GM18517 (cell line): ENCODE data around the gene RELA.
"Not testable (repeated sequence)": the region's sequence is repeated elsewhere in the genome, so short reads cannot be mapped to it uniquely, and the experiment has no call there.

ENCODE experiments used
- ATAC-seq: cut with Tn5 transposase; IDR thresholded peaks from one replicate; pipeline ENCODE4 v1.9.1; 2021; ENCODE audit warnings: mild to moderate bottlenecking, moderate library complexity; ENCODE audit not compliant: unreplicated experiment

The RELA gene

DNA sequence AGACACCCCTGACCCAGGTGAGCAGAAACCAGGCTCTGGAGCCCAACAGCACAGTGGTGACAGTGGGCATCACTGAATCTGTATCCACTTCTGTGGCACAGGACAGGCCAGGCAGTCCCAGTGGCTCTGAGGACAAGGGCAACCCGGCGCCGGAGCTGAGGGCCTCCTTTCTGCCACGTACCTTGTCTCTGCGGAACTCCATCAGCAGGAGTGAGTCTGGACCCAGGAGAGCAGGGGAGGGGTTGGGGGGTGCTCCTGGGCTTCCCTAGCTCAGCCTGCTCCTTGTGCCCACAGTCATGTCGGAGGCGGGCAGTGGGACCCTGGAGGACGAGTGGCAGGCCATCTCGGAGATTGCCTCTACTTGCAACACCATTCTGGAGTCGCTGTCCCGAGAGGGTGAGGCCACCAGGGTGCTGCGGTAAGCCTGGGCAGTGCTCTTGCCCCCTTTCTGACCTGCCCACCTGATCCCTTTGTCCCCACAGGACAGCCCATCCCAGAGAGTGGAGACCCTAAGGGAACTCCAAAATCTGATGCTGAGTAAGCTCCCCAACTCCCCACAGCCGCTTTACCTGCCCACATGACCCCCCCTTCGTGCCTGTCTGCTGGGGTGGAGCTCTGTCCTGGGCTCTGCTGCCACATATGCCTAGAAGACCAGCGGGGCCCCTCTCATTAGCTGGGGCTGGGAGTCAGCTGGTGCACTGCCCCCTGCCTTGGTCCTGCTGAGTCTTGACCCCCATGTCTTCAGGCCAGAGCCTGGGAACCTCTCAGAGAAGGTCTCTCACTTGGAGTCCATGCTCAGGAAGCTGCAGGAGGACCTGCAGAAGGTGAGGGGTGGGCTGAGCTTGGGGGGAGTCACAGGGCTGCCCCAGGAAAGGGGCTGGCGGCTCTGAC is 12.8 kb downstream of the RELA start:
- ATAC-seq, result no peak

GRCh38 chr11:65648997-65649493 is 13.7 kb downstream of the RELA start:
- no peak for ATAC-seq

GRCh38 chr11:65646958-65647701 is 15.6 kb downstream of the RELA start:
- no peak for ATAC-seq

DNA sequence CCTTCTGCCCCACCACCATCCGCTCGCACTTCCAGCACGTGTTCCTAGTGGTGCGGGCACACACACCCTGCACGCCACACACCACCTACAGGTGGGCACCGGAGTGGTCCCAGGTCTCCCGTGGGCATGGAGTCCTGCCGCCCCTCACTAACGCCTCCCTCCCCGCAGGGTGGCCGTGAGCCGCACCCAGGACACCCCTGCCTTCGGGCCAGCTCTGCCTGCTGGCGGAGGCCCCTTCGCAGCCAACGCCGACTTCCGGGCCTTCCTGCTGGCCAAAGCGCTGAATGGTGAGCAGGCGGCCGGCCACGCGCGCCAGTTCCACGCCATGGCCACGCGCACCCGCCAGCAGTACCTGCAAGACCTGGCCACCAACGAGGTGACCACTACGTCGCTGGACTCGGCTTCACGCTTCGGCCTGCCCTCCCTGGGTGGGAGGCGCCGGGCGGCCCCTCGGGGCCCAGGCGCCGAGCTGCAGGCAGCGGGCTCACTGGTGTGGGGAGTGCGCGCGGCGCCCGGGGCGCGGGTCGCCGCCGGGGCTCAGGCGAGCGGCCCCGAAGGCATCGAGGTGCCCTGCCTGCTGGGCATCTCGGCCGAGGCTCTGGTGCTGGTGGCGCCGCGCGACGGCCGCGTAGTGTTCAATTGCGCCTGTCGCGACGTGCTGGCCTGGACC is 16.3 kb downstream of the RELA start:
- ATAC-seq, result no peak

DNA sequence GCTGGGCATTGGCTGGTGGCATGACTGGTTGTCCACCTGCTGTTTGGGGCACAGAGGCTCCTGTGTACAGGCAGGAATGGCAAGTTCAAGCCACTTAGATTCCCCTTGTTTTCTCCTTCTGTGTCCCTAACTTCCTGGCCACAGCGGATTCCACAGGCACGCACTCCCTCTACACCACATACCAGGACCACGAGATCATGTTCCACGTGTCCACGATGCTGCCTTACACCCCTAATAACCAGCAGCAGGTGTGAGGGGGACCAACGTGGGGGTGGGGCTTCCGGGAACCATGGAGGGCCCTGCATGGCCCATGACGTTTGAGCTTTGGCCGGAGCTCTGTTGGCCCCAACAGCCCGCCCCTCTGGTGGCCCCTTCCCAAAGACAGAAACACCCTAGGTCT is 17.0 kb downstream of the RELA start:
- ATAC-seq, result no peak

GRCh38 chr11:65644837-65645236 is 17.9 kb downstream of the RELA start:
- no peak for ATAC-seq

DNA sequence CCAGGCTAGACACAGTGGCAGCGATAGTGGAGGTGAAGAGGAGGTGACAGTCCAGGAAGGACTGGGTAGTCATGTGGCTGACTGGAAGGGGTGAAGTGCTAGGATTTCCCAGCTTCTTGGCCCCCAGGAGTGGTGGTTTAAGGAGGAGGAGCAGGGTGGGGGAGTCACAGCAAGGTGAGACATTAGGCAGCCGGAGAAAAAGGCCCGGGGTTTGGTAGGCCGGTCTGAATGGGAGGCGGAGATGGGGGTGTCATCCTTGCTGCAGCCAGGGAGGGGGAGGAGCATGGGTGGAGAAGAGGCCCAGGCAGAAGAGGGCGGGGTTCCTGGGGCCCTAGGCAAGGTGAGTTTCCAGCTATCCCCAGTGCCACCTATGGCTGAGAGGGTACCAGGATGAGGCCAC is 18.7 kb downstream of the RELA start:
- ATAC-seq, result no peak

- no peak for ATAC-seq
Observed at GRCh38 chr11:65642014-65642671, 20.6 kb downstream of the RELA start.

DNA sequence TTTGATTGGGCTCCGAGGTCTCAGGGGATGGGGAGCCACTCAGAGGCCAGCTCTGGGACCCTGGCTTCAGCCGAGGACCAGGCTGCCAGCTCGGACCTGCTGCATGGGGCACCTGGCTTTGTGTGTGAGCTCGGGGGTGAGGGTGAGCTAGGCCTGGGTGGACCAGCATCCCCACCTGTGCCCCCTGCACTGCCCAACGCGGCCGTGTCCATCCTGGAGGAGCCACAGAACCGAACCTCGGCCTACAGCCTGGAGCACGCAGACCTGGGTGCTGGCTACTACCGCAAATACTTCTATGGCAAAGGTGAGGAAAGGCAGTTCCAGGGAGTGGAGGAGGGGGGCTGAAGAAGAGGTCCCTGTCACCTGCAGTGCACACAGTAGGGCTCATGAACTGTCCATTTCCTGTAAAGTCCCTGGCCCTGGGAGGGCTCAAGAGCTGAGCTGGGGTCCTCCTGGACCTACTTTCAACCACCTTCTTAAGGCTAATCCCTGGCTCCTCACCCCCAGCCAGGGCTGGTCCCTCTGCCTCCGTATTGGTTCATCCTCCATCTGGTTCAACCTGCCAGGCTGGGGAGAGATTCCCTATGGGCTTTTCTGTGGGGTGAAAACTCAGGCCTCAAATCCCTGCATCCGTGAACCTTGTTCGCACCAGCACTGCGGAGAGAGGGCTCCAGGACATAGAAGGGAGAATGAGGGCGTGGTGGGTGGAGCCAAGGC is 21.3 kb downstream of the RELA start:
- no peak for ATAC-seq

DNA sequence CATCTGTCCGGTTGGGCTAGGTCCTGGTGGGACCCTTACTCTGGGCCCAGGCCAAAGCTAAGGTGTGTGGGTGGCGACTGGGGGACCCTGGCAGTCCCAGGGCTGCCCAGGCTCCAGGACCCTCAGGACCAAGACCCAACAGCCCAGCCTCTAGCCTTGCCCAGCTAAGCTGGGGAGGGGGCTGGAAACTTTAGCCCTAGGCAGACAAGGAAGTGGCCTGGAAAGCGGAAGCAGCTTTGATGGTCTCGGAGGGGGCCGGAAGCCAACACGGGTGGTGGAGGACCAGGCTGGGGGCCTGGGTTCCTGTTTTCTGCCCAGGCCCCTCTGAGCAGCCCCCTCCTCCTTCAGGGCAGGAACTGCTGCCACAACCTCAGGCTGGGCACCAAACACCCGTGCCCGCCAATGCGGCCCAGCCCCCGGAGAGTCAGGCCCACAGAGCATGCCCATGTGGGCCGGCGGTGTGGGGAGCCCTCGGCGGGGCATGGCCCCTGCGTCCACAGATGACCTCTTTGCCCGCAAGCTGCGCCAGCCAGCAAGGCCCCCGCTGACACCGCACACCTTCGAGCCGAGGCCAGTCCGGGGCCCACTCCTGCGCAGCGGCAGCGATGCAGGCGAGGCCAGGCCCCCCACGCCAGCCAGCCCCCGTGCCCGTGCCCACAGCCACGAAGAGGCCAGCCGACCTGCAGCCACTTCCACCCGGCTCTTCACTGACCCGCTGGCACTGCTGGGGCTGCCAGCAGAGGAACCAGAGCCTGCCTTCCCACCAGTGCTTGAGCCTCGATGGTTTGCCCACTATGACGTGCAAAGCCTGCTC is 22.0 kb downstream of the RELA start:
- ATAC-seq, result peak; percentile 4

DNA sequence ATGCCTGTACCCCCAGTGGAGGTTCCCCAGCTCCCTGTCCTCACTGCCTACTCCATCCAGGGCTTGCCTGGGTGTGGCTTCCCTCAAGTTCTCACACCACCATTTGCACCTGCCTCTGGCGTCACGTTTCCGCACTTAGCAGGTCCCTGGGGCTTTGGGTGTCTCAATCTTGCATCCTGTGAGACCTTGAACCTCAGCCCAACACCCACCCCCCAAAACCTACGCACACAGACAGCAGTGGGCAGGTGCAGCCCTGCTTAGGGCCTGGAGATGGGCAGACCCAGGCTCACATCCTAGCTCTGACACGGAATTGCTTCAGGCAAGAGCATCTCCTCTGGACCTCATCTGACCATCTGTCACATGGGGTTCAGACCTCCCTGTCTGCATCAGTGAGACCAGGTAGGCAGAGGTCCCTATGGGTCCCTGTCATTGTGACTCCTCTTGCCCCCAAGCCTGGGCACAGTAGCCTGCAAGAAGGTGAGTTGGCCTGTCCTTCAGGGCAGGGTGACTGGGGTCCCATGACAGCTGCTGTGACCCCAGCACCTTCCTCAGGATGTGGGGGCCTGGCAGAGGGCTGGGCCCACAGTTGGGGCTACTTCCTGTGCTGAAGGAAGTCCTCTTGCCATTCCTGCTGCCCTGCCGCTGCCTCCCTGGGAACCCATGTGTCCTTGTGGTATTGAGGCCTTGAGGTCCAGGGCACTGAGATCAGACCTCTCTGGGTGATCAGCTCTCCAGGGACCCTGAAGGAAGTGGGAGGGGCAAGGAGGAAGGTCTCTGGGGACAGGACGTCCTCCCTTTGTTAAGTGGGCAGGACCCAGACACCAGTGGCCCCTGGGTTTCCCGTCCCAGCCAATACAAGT is 22.9 kb downstream of the RELA start:
- peak; percentile 33 for ATAC-seq

DNA sequence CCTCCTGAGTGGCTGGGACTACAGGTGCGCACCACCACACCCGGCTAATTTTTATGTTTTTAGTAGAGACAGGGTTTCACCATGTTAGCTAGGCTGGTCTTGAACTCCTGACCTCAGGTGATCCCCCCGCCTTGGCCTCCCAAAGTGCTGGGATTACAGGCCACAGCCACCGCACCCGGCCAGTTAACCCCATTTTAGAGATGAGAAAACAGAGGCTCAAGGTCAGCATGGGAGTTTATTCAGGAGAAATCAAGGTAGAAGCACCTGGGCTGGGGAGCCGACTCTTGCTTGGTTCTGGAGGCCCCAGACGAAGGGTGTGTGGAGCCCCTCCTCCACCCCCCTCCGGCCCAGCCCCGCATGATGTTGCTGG is 23.5 kb downstream of the RELA start:
- ATAC-seq, result not testable (repeated sequence)

DNA sequence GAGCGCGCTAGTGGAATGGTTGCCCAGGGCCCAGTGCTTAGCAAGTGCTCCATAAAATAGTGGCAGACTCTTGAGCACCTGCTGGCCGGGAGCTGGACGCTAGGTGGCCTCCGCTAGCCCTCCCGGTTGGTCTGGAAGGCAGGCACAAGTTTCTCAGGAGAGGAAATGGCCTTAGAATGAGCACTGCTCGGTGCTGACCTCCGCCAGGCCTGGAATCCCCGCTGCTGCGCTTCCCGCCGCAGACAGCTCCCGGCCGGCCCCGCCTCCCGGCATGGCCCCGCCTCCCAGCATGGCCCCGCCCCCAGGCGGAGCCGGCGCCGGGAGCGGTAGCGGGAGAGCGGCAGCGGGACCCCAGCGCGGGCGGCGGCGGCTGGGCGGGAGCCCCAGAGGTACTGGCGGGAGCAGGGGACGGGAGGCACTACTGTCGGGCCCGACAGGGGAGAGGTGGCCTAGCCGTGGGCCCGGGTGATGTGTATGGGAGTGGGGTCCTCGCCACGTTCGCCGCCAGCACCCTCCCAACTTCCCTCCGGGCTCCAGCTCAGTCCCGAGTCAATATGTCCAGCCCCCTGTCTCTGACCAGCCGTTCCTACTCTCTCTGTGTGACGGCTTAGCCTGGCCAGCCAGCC is 24.8 kb downstream of the RELA start, which contains the start of gene SIPA1:
SIPA1 (plus strand) TSS at position 308 of the 626 bp plus-strand sequence. CDS start 2,821 bp downstream, outside the sequence.
- ATAC-seq, result no peak

- ATAC-seq, result no peak
Observed at GRCh38 chr11:65637032-65637557, 25.6 kb downstream of the RELA start.

- no peak for ATAC-seq
Observed at GRCh38 chr11:65636108-65637031, 26.3 kb downstream of the RELA start.

DNA sequence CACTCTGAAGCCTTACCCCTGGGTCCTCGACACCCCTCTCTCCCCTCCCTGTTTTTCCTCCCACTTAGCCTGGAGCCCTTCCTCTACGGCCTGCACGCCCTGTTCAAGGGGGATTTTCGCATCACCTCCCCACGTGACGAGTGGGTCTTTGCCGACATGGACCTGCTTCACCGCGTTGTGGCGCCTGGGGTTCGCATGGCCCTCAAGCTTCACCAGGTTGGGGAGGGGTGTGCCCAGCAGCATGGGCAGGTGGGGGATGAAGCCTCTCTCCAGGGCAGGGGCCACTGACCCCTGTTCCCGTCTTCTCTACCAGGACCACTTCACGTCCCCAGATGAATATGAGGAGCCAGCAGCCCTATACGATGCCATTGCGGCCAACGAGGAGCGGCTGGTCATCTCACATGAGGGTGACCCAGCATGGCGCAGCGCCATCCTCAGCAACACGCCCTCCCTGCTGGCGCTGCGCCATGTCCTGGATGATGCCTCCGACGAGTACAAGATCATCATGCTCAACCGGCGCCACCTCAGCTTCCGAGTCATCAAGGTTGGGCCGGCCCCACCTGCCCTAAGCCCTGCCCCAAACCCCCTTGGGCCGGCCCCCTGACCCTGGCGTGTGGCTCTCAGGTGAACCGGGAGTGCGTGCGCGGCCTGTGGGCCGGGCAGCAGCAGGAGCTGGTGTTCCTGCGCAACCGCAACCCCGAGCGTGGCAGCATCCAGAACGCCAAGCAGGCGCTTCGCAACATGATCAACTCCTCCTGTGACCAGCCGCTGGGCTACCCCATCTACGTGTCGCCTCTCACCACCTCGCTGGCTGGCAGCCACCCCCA is 27.6 kb downstream of the RELA start:
- no peak for ATAC-seq
